Measurements from ENCODE around the gene CABP7. TPM values are rescaled to one million over a fixed set of nuclear protein-coding genes. Genes with fewer than 3 reads are reported as not detected.

Gene CABP7
- total RNA-seq, 4 donors from 2014 or later: 0.73 to 1.0 TPM; not detected in 2

GRCh38 chr22:29726106-29726505 lies 6.3 kb downstream of the CABP7 start:
- no peak for TF ChIP-seq CTCF (IDR thresholded peaks at IDR 0.05)
- TF ChIP-seq POLR2A (IDR thresholded peaks at IDR 0.05): no peak
- Histone ChIP-seq H3K27ac (no peak overlapping the region), H3K36me3 (no peaks in the 10 kb centered on the region), H3K9me3 (no peaks in the 10 kb centered on the region), H3K27me3 (no peaks in the 10 kb centered on the region), H3K4me1 (no peaks in the 10 kb centered on the region), H3K4me3 (replicated peaks in 1 of 3) (no peak overlapping the region)
- WGBS, 2 donors: 79 to 80% methylated on average over 1 to 7 of the region's 7 CpGs
- DNase-seq: no peak
- intact Hi-C loops (cut with DNase I): no loop called here

DNA sequence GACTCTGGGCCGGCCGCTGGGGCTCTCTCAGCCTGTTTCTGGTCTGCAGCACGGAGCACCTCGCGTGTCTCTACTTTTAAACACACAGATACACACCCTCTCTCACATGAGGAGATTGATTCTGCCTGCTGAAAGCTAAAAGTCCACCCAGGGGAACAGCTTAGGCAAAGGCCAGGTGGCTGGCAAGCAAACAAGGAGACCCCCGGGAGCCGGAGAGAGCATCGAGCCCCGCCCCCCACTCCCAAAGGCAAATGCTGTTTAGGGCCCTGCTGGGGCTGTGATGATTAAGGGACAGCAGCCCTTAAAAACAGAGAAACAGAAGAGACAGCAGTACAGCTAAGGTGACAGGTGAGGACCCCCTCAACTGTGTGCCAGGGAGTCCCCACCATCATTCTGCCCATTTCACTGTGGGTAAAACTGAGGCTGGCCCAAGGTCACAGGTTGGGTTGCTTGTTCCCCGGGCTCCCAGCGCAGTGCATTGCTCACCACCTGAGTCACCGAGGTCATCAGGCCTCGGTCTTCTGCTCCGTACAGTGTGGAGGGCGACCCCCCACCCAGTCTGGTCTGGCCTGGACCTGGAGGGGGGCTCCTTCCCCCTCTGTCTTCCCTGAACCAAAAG lies 6.8 kb downstream of the CABP7 start:
- no peak for TF ChIP-seq POLR2A (IDR thresholded peaks at IDR 0.05)
- no peak for TF ChIP-seq CTCF (IDR thresholded peaks at IDR 0.05)
- no peak overlapping the region for H3K27ac ChIP-seq
- H3K4me3 ChIP-seq (replicated peaks in 1 of 3): no peak overlapping the region
- intact Hi-C loops (cut with DNase I): no loop called here
- no peaks in the 10 kb centered on the region for H3K9me3 ChIP-seq
- no peaks in the 10 kb centered on the region for H3K27me3 ChIP-seq
- DNase-seq: no peak
- H3K4me1 ChIP-seq: no peaks in the 10 kb centered on the region
- no peaks in the 10 kb centered on the region for H3K36me3 ChIP-seq
- WGBS, 2 donors: 46 to 54% methylated on average over 8 to 12 of the region's 15 CpGs

GRCh38 chr22:29727131-29727523 lies 7.3 kb downstream of the CABP7 start:
- Histone ChIP-seq H3K36me3 (no peaks in the 10 kb centered on the region), H3K27ac (no peak overlapping the region), H3K9me3 (no peaks in the 10 kb centered on the region), H3K4me1 (no peaks in the 10 kb centered on the region), H3K27me3 (no peaks in the 10 kb centered on the region), H3K4me3 (replicated peaks in 1 of 3) (no peak overlapping the region)
- TF ChIP-seq CTCF (IDR thresholded peaks at IDR 0.05) (peak in 2 of 6 experiments; percentile 11 to 41), POLR2A (IDR thresholded peaks at IDR 0.05) (no peak)
- intact Hi-C loops (cut with DNase I): no loop called here
- WGBS, 2 donors: 0 to 8% methylated on average over 5 to 10 of the region's 17 CpGs
- DNase-seq: peak; percentile 32 to 41

DNA sequence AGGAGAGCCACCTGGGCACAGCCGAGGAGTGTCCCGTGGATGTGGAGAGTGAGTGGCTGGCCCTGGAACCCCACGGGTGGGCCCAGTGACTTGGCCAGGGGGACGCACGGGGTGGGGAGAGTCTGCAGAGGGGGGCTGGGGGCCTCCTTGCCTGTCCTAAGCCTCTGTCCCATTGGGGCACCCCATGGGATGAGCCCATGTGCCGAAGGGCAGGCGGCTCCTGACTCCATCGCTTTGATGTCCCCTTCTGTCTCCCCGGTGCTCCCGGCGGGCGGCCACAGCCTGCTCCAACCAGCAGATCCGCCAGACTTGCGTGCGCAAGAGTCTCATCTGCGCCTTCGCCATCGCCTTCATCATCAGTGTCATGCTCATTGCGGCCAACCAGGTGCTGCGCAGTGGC lies 9.4 kb downstream of the CABP7 start:
- no peaks in the 10 kb centered on the region for H3K27me3 ChIP-seq
- 95 to 100% methylated on average over 1 to 20 of the region's 20 CpGs for WGBS, 2 donors
- no peak overlapping the region for H3K27ac ChIP-seq
- no peak for DNase-seq
- TF ChIP-seq CTCF (IDR thresholded peaks at IDR 0.05): no peak
- TF ChIP-seq POLR2A (IDR thresholded peaks at IDR 0.05): no peak
- intact Hi-C loops (cut with DNase I): no loop called here
- no peaks in the 10 kb centered on the region for H3K4me1 ChIP-seq
- H3K4me3 ChIP-seq (replicated peaks in 1 of 3): no peak overlapping the region
- H3K9me3 ChIP-seq: no peaks in the 10 kb centered on the region
- H3K36me3 ChIP-seq: no peaks in the 10 kb centered on the region

- 87 to 91% methylated on average over 16 to 18 of the region's 18 CpGs for WGBS, 2 donors
- DNase-seq: no peak
- Histone ChIP-seq H3K4me3 (replicated peaks in 1 of 3) (no peak overlapping the region), H3K4me1 (no peaks in the 10 kb centered on the region), H3K27ac (no peak overlapping the region), H3K9me3 (no peaks in the 10 kb centered on the region), H3K36me3 (no peaks in the 10 kb centered on the region), H3K27me3 (no peaks in the 10 kb centered on the region)
- intact Hi-C loops (cut with DNase I): no loop called here
- TF ChIP-seq POLR2A (IDR thresholded peaks at IDR 0.05) (no peak), CTCF (IDR thresholded peaks at IDR 0.05) (no peak)
Observed at GRCh38 chr22:29731058-29731850, 11.5 kb downstream of the CABP7 start.

Data from thyroid gland (tissue), 4 donors.